Chondrocyte (in vitro differentiated cells): ENCODE data around the gene PSTPIP1. TPM values are rescaled to one million over a fixed set of nuclear protein-coding genes. Genes with fewer than 3 reads are reported as not detected.

Experiments used
- DNase-seq: peaks from one replicate; pipeline ENCODE4 v3.0.0; 2021; ENCODE audit warnings: mixed read lengths, low spot score
- H3K27ac Mint-ChIP-seq: one replicate; pipeline ENCODE4 v1.8.0; 2021; ENCODE audit warnings: mild to moderate bottlenecking, moderate library complexity, mixed read lengths; ENCODE audit not compliant: unreplicated experiment
- H3K27me3 Mint-ChIP-seq: 2 replicates; pipeline ENCODE4 v1.8.0; 2021; ENCODE audit warnings: low read depth, mixed read lengths
- H3K36me3 Mint-ChIP-seq: 2 replicates; pipeline ENCODE4 v1.8.0; 2021; ENCODE audit warnings: low read depth, mixed read lengths
- H3K4me1 Mint-ChIP-seq: 2 replicates; pipeline ENCODE4 v1.8.0; 2021; ENCODE audit warnings: low read depth, mild to moderate bottlenecking, mixed read lengths
- H3K4me3 Mint-ChIP-seq: one replicate; pipeline ENCODE4 v1.8.0; 2021; ENCODE audit warnings: mild to moderate bottlenecking, moderate library complexity, mixed read lengths; ENCODE audit not compliant: unreplicated experiment
- H3K9me3 Mint-ChIP-seq: 2 replicates; pipeline ENCODE4 v1.8.0; 2021; ENCODE audit warnings: low read depth, mixed read lengths
- CTCF ChIP-seq: fragments of 200-600 bp; sonication (generic); IDR thresholded peaks from 2 replicates; pipeline ENCODE4 v1.5.0; 2021; ENCODE audit warnings: antibody characterized with exemption, mild to moderate bottlenecking, moderate library complexity
- total RNA-seq: library from RNA; stranded (reverse); gene quantifications from 3 replicates; pipeline ENCODE4 v1.2.1, GENCODE V29; 2021

PSTPIP1 gene
- total RNA-seq, 1 donor from 2014 or later, result not detected

GRCh38 chr15:77071305-77072223 is 76.6 kb downstream of the PSTPIP1 start:
- Mint-ChIP-seq H3K4me3 (peak overlapping the region; percentile 54), H3K4me1 (peaks cover 42% of the 10 kb centered on the region), H3K36me3 (peaks cover 1% of the 10 kb centered on the region), H3K9me3 (no peaks in the 10 kb centered on the region), H3K27ac (peak overlapping the region; percentile 32), H3K27me3 (no peaks in the 10 kb centered on the region)
- DNase-seq, result no peak
- no peak for TF ChIP-seq CTCF

DNA sequence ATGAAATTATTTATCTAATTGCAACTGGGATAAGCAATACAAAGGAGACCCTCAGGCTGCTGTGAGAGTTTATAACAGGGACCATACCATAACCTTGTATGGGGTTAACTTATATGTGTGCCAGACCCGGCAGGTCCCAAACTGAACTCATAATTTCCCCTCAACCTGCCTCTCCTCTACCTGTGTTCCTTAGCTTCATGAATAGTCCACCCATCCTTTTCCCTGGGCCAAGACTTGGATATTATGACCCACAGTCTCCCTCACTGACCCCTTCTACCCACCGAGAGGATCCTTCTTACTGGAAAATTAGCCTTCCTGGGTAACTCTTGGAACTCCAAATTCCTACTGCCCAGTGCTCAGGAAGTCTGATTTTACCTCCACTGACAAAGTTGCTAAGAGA is 79.4 kb downstream of the PSTPIP1 start:
- Mint-ChIP-seq H3K9me3 (no peaks in the 10 kb centered on the region), H3K27ac (no peak overlapping the region), H3K27me3 (no peaks in the 10 kb centered on the region), H3K36me3 (no peaks in the 10 kb centered on the region), H3K4me1 (peaks cover 14% of the 10 kb centered on the region), H3K4me3 (no peak overlapping the region)
- DNase-seq, result no peak
- TF ChIP-seq CTCF, result no peak

- Mint-ChIP-seq H3K36me3 (no peaks in the 10 kb centered on the region), H3K4me3 (no peak overlapping the region), H3K27me3 (no peaks in the 10 kb centered on the region), H3K4me1 (peaks cover 8% of the 10 kb centered on the region), H3K9me3 (no peaks in the 10 kb centered on the region), H3K27ac (no peak overlapping the region)
- DNase-seq, result no peak
- TF ChIP-seq CTCF, result no peak
These were observed 80.6 kb downstream of the PSTPIP1 start for GRCh38 chr15:77075528-77075927.

DNA sequence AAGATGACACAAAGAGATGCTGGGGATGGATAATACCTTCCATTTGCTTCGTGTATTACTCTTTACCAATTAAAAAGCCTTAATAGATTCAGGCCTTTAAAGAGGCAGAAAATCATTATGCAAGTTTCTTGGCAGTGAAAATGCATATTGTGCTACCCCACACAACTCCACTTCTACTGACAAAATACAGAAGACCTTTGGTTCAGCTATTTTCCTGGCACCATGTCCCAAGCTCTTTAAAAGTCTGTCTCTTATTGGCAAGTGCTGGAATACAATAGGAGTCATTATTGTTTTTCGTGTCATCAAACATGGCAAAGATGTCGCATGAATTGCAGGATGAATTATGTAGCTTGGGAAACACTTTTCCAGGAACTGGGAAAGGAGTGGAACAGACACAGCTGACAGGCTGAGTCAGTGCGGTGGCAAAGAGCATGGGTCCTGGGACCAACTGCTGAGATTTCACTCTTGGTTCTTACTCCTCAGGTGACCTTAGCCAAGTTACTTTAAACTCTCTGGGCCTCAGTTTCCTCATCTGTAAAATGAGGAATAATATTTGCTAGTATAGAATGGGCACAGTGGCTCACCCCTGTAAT is 81.5 kb downstream of the PSTPIP1 start:
- Mint-ChIP-seq H3K27me3 (no peaks in the 10 kb centered on the region), H3K9me3 (no peaks in the 10 kb centered on the region), H3K36me3 (no peaks in the 10 kb centered on the region), H3K4me3 (no peak overlapping the region), H3K27ac (no peak overlapping the region), H3K4me1 (peaks cover 9% of the 10 kb centered on the region)
- DNase-seq, result no peak
- TF ChIP-seq CTCF, result no peak

DNA sequence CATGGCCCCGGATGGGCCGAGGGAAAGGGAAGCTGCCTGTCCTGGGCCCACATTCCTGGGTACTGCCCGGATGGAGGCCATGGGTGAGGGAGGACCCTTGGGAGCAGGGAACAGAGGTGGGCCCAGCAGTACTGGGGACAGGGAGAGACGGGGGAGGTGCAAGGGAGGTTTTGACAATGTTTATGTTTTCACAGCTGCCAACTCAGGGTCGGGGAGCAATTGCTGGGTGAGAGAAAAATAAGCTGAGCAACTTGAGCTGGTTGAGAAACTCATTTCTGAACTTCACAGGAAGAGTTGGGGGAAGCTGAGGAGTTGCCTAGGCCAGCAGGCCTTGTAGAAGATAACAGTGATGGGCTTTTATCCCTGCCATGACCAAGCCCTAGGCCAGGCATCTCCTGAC is 87.0 kb downstream of the PSTPIP1 start:
- Mint-ChIP-seq H3K4me1 (peaks cover 34% of the 10 kb centered on the region), H3K27ac (no peak overlapping the region), H3K36me3 (no peaks in the 10 kb centered on the region), H3K27me3 (no peaks in the 10 kb centered on the region), H3K9me3 (no peaks in the 10 kb centered on the region), H3K4me3 (no peak overlapping the region)
- no peak for TF ChIP-seq CTCF
- no peak for DNase-seq
